SJSA1 (cell line): ENCODE results near the gene GTF2F2. TPM values are rescaled to one million over a fixed set of nuclear protein-coding genes. Genes with fewer than 3 reads are reported as not detected.

Source experiments
- DNase-seq, 2 experiments: peaks; one replicate each; pipeline ENCODE4 v3.0.0-alpha.2; 2015 to 2020; ENCODE audit warnings: low spot score in 2 of 2, low read depth in 1 of 2
- H3K27ac ChIP-seq: fragments of 250-450 bp; sonication (Bioruptor Pico); 2 replicates; pipeline ENCODE4 v1.5.1; 2020; ENCODE audit warnings: mild to moderate bottlenecking, moderate library complexity
- H3K27me3 ChIP-seq: fragments of 250-450 bp; sonication (Bioruptor Pico); replicated peaks from 2 replicates; pipeline ENCODE4 v1.5.1; 2020; ENCODE audit warnings: mild to moderate bottlenecking, moderate library complexity
- H3K36me3 ChIP-seq: fragments of 250-450 bp; sonication (Bioruptor Pico); 2 replicates; pipeline ENCODE4 v1.5.1; 2020; ENCODE audit warnings: mild to moderate bottlenecking
- H3K4me1 ChIP-seq: fragments of 250-450 bp; sonication (Bioruptor Pico); replicated peaks from 2 replicates; pipeline ENCODE4 v1.6.1; 2021; ENCODE audit warnings: mild to moderate bottlenecking
- H3K4me3 ChIP-seq: fragments of 250-450 bp; sonication (Bioruptor Pico); 2 replicates; pipeline ENCODE4 v1.5.1; 2020; ENCODE audit warnings: mild to moderate bottlenecking
- H3K9me3 ChIP-seq: fragments of 250-450 bp; sonication (Bioruptor Pico); replicated peaks from 2 replicates; pipeline ENCODE4 v1.5.1; 2020; ENCODE audit warnings: mild to moderate bottlenecking
- total RNA-seq: library from RNA; depleted of rRNA; stranded (reverse); fragments of >200 nt; shearing (Covaris generic); gene quantifications from 2 replicates; pipeline ENCODE4 v1.2.3, GENCODE V29; 2014; rRNA removed

Gene GTF2F2, protein sequence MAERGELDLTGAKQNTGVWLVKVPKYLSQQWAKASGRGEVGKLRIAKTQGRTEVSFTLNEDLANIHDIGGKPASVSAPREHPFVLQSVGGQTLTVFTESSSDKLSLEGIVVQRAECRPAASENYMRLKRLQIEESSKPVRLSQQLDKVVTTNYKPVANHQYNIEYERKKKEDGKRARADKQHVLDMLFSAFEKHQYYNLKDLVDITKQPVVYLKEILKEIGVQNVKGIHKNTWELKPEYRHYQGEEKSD
- total RNA-seq, result 35.0 and 37.7 TPM in 2 replicates

DNA sequence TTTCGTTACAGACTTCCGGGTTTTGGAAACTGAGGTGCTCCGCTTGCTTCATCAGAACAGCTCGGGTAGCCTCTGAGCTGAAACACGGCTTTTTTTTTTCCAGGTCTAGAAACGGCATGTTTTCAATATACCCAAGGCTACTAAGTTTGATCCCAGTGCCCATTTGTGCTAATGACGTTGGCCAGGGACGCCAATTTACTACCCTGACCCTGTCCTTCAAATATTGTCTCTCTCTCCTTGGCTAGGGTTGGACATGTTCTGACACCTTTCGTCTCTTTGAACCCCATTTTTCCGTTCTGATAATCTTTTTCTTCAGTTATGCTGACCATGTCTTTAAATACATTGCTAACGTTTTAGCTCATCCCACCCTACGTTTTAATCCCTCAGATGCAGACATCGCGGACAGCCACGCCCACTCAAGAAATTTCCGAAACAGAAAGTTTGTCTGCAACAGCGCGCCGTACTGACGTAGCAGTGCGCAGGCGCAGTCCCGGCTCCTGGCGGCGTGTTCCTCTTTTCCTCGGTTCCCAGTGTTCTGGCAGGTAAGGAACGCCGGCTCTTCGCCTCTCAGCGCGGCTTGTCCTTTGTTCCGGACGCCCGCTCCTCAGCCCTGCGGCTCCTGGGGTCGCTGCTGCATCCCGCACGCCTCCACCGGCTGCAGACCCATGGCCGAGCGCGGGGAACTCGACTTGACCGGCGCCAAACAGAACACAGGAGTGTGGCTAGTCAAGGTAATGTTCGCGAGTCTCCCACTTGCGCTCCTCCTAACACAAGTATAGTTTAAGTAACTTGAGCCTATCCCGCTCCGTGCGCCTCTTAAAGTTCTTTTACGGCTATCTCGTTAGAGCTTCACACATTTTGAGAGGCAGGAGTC, at the start of gene GTF2F2:
Gene GTF2F2 (plus strand): TSS at position 520 of the 874 bp plus-strand sequence. CDS start 146 bp downstream, at position 666.
- no peaks in the 10 kb centered on the region for H3K9me3 ChIP-seq
- H3K27ac ChIP-seq, result peak within 1 kb of the TSS; percentile 62
- peak within 1 kb of the TSS; percentile 81 for H3K4me3 ChIP-seq
- DNase-seq, result peak; percentile 84 to 86
- no peaks in the 10 kb centered on the region for H3K27me3 ChIP-seq
- H3K4me1 ChIP-seq, result peaks cover 14% of the 10 kb centered on the region
- H3K36me3 ChIP-seq, result peaks cover 12% of the 10 kb centered on the region

DNA sequence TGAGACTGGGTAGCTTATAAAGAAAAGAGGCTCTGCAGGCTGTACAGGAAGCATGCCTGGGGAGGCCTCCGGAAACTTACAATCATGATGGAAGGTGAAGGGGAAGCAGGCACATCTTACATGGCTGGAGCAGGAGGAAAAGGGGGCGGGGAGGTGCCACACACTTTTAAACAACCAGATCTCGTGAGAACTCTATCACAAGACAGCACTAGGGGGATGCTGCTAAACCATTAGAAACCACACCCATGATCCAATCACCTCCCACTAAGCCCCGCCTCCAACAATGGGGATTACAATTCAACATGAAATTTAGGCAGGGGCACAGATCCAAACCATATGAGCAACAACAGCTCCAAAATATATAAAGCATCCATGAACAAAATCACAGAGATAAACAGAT, 46.5 kb upstream of the GTF2F2 start:
- no peaks in the 10 kb centered on the region for H3K27me3 ChIP-seq
- no peak overlapping the region for H3K4me3 ChIP-seq
- H3K27ac ChIP-seq, result no peak overlapping the region
- H3K36me3 ChIP-seq, result no peaks in the 10 kb centered on the region
- H3K9me3 ChIP-seq, result no peaks in the 10 kb centered on the region
- DNase-seq, result no peak
- H3K4me1 ChIP-seq, result no peaks in the 10 kb centered on the region

DNA sequence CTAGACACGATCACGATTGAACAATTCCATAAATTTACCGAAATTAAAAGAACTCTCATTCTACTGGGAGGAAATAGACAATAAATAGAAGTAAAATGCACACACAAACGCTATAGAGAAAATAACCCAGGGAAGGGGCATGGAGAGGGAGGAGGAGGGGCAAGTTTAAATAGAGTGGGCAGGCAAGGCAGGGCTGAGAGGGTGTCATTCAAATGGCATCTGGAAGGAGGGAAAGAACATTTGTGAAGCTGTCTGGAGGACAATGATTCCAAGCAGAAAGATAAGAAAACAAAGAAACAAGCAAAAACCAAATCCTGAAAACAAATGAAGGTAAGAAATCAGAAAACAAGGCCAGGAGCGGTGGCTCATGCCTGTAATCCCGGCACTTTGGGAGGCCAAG, 45.6 kb upstream of the GTF2F2 start:
- H3K4me1 ChIP-seq, result no peaks in the 10 kb centered on the region
- H3K27ac ChIP-seq, result no peak overlapping the region
- H3K4me3 ChIP-seq, result no peak overlapping the region
- H3K9me3 ChIP-seq, result no peaks in the 10 kb centered on the region
- no peaks in the 10 kb centered on the region for H3K36me3 ChIP-seq
- DNase-seq, result no peak
- no peaks in the 10 kb centered on the region for H3K27me3 ChIP-seq

DNA sequence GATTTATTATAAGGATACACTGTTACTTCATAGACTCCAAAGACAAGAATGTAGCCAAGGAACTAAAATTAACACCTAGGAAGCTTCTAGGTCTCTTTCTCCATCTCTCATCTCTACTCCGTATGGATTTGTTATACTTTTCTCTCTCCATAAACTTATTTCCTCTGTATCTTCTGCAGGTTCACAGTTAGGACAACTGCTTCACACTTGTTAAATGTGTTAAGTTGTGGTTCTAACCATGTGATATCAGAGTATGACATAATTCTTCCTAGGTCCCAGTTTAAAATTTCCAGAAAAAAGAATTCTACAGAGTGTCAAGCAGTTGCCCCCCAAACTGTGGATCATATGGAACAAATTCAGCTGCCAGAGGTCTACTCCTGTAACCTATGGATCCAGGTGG, 42.3 kb upstream of the GTF2F2 start:
- DNase-seq, result no peak
- Histone ChIP-seq H3K9me3 (no peaks in the 10 kb centered on the region), H3K27ac (no peak overlapping the region), H3K36me3 (no peaks in the 10 kb centered on the region), H3K4me1 (no peaks in the 10 kb centered on the region), H3K27me3 (no peaks in the 10 kb centered on the region), H3K4me3 (no peak overlapping the region)

DNA sequence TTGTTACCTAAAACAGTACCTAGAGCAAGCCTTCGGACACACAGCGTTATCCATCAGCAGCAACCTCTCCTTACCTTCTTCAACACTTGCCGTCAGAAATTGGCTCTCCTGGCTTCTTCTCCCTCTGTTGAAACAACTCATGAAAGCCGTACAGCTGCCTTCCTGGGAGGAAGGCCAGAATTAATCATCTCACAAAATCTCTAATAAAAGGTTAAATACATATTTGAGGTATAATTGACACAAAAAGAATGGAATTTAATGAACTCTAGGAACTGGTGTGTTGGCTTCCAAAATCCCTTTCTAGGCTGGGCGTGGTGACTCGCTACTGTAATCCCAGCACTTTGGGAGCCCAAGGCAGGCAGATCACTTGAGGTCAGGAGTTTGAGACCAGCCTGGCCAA, 37.3 kb upstream of the GTF2F2 start:
- no peaks in the 10 kb centered on the region for H3K9me3 ChIP-seq
- H3K4me1 ChIP-seq, result no peaks in the 10 kb centered on the region
- H3K27ac ChIP-seq, result no peak overlapping the region
- DNase-seq, result no peak
- H3K36me3 ChIP-seq, result no peaks in the 10 kb centered on the region
- H3K4me3 ChIP-seq, result no peak overlapping the region
- no peaks in the 10 kb centered on the region for H3K27me3 ChIP-seq

- no peak overlapping the region for H3K4me3 ChIP-seq
- no peaks in the 10 kb centered on the region for H3K36me3 ChIP-seq
- no peaks in the 10 kb centered on the region for H3K4me1 ChIP-seq
- DNase-seq, result no peak
- no peaks in the 10 kb centered on the region for H3K27me3 ChIP-seq
- no peak overlapping the region for H3K27ac ChIP-seq
- H3K9me3 ChIP-seq, result no peaks in the 10 kb centered on the region
Measured at GRCh38 chr13:45084515-45084914, 35.8 kb upstream of the GTF2F2 start.

DNA sequence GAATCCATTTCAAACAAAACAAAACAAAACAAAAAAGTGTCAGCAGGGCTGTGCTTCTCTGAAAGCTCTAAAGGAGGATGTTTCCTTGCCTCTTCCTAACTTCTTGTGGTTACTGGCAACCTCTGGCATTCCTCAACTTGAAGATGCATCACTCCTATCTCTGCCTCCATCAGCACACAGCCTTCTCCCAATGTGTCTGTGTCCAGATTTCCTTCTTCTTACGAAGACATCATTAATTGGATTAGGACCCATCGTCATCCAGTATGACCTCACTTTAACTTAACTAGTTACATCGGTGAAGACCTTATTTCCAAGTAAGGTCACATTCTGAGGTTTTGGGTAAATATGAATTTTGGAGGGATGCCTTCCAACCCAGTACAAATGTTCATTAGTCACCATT, 33.8 kb upstream of the GTF2F2 start:
- H3K4me1 ChIP-seq, result no peaks in the 10 kb centered on the region
- H3K4me3 ChIP-seq, result no peak overlapping the region
- DNase-seq, result no peak
- no peaks in the 10 kb centered on the region for H3K36me3 ChIP-seq
- no peaks in the 10 kb centered on the region for H3K9me3 ChIP-seq
- H3K27me3 ChIP-seq, result no peaks in the 10 kb centered on the region
- no peak overlapping the region for H3K27ac ChIP-seq

DNA sequence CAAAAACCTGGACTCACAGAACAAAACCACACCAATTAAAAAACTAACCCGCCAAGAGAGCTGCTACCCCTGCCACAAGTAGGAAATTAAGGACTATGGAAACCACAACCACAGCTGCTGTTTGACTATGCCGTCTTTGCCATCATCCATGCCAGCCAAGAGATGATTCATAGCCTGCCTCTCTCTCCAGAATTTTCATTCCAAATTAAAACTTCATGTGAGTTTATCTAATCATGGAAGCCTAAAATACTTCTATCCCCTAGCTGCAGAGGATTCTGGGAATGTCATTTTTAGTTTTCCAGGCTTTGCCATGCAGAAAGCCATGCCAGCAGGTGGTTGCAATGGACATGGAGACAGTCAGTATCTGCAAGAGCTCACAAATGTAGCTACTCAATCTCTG, 27.6 kb upstream of the GTF2F2 start:
- Histone ChIP-seq H3K4me1 (no peaks in the 10 kb centered on the region), H3K27ac (no peak overlapping the region), H3K9me3 (no peaks in the 10 kb centered on the region), H3K4me3 (no peak overlapping the region), H3K27me3 (no peaks in the 10 kb centered on the region), H3K36me3 (no peaks in the 10 kb centered on the region)
- no peak for DNase-seq

DNA sequence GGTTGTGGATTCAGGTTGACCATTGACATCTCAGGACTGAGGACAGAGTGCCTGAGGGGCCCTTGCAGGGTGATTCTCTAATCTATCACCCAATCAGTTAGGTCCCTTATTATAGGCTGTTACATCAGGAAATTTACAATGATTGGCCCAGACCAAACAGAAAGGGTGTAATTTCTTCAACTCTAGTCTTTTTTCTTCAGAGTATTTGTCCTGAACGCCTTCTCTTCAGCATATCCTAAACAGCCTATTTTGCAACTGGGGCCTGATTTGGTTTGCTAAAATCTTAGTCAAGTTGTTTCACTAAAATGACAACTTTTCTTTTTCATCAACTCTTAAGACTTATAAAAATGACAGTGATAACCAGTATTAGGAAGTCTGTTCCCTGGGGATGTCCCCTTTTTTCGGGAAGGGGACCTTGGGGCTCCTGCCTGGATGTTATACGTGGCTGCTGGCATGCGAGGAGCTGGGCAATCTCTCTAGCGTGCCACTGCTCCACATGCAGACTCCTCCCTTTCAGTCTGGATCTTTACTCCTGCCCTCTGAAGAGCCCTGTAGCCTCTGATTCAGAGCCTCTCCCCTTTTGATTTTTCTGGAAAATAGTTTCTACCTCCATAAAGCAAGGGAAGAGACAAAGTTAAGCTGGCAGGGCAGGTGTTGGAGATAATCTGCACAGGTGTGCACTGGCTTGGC, 19.6 kb upstream of the GTF2F2 start:
- Histone ChIP-seq H3K4me3 (no peak overlapping the region), H3K4me1 (no peaks in the 10 kb centered on the region), H3K36me3 (no peaks in the 10 kb centered on the region), H3K9me3 (no peaks in the 10 kb centered on the region), H3K27me3 (no peaks in the 10 kb centered on the region), H3K27ac (no peak overlapping the region)
- DNase-seq, result no peak

DNA sequence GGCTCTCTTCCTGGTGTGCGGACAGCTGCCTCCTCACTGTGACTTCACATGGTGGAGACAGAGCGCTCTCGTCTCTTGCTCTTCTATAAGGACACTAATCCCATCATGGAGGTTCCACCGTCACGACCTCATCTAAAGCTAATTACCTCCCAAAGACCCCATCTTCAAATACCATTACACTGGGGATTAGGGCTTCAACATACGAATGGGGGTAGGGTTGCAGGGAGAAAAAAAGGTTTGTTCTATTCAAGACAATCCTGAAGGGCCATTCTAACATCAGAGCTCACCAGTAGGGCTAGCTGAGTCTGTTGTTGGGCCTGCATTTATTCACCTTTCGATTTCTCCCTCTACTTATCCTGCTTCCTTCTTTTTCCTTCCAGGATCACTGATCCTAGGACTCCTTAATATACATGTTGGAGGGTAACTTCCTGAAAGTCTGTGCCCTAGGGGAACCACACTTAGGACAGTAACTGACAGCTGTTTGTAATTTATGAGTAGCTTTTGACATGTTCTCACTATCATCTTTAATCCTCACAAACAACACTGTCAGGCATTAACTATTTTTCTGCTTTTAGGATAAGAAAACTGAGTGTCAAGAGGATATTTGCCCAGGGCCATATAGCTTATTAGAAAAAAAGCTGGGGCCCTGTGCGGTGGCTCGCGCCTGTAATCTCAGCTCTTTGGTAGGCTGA, 18.8 kb upstream of the GTF2F2 start:
- no peaks in the 10 kb centered on the region for H3K36me3 ChIP-seq

DNA sequence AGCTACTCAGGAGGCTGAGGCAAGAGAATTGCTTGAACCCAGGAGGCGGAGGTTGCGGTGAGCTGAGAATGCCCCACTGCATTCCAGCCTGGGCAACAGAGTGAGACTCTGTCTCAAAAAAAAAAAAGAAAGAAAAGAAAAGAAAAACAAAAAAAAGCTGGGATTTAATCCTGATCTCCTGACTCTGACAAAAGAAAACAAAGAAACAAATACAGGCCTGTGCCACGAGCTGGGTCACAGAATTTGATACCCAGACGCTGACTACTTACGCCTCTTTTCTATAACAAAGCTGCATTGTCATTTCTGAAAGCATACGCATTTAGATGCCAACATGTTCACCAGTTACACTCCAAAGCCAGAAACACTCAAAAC, 18.2 kb upstream of the GTF2F2 start:
- Histone ChIP-seq H3K9me3 (no peaks in the 10 kb centered on the region), H3K4me3 (no peak overlapping the region), H3K27ac (no peak overlapping the region), H3K4me1 (no peaks in the 10 kb centered on the region), H3K27me3 (no peaks in the 10 kb centered on the region), H3K36me3 (no peaks in the 10 kb centered on the region)
- DNase-seq, result no peak

More for the DNA sequence above, 18.8 kb upstream of the GTF2F2 start:
- H3K27ac ChIP-seq, result no peak overlapping the region
- no peaks in the 10 kb centered on the region for H3K9me3 ChIP-seq
- no peaks in the 10 kb centered on the region for H3K4me1 ChIP-seq
- no peak for DNase-seq
- H3K27me3 ChIP-seq, result no peaks in the 10 kb centered on the region
- no peak overlapping the region for H3K4me3 ChIP-seq

DNA sequence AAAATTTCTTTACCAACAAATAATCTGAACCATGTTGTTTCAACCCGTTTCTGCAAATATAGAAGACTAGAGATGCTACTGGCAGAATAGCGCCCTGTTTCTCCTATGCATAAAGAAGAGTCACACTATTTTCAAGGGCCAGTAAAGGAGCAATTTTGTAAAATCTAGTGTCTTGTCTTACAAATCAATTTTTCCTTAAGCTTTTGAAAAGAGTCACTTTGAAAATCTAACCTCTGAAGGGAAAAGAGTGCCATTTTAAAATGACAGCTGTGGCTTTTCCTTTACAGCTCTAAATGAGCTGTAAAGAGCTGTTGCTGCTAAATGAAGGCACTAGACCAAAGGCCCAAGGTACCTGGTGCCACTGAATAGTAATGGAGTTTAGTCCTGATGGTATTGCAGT, 16.9 kb upstream of the GTF2F2 start:
- H3K27me3 ChIP-seq, result no peaks in the 10 kb centered on the region
- DNase-seq, result no peak
- no peaks in the 10 kb centered on the region for H3K4me1 ChIP-seq
- H3K9me3 ChIP-seq, result no peaks in the 10 kb centered on the region
- no peaks in the 10 kb centered on the region for H3K36me3 ChIP-seq
- H3K27ac ChIP-seq, result no peak overlapping the region
- no peak overlapping the region for H3K4me3 ChIP-seq

- Histone ChIP-seq H3K36me3 (no peaks in the 10 kb centered on the region), H3K27me3 (no peaks in the 10 kb centered on the region), H3K4me1 (no peaks in the 10 kb centered on the region), H3K27ac (no peak overlapping the region), H3K4me3 (no peak overlapping the region), H3K9me3 (no peaks in the 10 kb centered on the region)
- no peak for DNase-seq
Measured at GRCh38 chr13:45104261-45104660, 16.0 kb upstream of the GTF2F2 start.
